HG02798 (cell line): ENCODE data around the gene SMC4.
A peak's percentile ranks its signal among the peaks of the same experiment; 100 is the strongest.
"Not testable (repeated sequence)": the region's sequence is repeated elsewhere in the genome, so short reads cannot be mapped to it uniquely, and the experiment has no call there.

Source experiments
- ATAC-seq: cut with Tn5 transposase; IDR thresholded peaks from one replicate; pipeline ENCODE4 v1.9.1; 2021; ENCODE audit warnings: mild to moderate bottlenecking; ENCODE audit not compliant: unreplicated experiment, poor library complexity

SMC4 gene

GRCh38 chr3:160440687-160441086 lies 41.2 kb downstream of the SMC4 start:
- no peak for ATAC-seq

DNA sequence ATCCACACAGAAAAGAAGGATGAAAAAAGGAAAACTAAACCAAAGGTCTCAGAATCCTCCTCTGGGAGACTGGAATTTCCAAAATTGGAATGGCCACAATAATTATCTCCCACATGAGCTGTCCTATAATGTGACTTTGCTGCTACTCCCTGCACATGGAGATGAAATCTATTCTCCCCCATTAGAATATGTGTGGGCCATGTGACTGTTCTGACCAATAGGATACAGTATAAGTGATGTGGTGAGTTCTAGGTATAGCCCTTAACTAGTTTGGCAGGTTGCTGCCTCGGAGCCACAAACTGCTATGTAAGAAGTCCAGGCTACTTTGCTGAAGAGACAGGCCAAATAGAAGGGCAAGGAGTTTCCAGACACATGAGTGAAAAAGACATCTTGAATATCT lies 45.0 kb downstream of the SMC4 start:
- no peak for ATAC-seq

DNA sequence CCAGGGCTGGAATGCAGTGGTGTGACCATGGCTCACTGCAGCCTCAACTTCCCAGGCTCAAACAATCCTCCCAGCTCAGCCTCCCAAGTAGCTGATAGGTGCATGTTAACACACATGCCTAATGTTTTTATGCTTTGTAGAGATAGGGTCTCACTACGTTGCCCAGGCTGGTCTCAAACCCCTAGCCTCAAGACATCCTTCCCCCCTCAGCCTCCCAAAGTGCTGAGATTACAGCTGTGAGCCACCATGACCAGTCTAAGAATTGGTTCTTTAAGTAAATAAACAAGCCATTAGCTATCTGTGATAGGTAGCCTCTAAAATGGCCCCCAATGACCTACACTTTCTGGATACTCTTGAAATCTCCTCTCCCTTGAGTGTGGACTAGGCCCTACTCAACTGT lies 46.4 kb downstream of the SMC4 start:
- ATAC-seq, result no peak

GRCh38 chr3:160446522-160447056 lies 47.1 kb downstream of the SMC4 start:
- no peak for ATAC-seq

- ATAC-seq, result no peak
These were observed 48.1 kb downstream of the SMC4 start for GRCh38 chr3:160447544-160447943.

DNA sequence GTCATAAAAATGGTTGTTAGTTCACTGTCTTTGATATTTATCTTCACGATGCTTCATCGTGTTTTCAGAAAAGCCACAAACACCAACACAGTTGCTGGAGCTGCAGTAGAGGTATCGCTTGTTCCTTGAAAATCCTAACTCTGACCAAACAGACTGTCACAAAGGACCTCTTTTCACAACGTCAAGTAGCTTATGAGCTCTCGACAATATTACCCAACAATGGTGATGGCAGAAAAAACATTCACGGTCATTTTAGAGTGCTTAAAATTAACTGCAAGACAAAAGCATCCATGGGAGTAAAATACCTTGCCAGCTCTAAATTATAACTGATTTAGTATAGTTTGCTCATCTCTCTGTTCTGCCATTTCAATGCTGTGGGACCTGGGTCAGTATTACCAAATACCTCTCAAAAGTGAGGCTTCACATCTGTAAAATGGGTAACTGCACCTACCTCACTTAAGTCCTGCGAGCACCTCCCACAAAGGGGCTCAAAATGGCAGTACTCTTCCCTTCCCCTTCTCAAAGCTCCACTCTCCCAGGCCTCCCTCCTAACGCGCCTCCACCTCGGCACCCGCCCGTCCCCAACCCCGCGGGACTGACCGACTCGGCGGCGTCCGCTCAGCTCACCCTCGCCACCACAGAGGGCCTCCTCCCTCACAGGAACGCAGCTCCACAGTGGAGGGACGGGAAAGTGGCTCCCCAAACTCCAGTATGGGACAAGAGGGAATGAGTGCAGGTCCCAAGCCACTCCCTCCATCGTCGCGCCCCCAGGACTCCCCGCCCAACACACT lies 49.6 kb downstream of the SMC4 start:
- ATAC-seq, result peak; percentile 38

GRCh38 chr3:160449636-160450598 lies 50.5 kb downstream of the SMC4 start, which contains the start of gene TRIM59:
Gene TRIM59 (minus strand): TSS chr3:160449786. CDS start chr3:160439183, 10,603 bp downstream.
- peak; percentile 94 for ATAC-seq

DNA sequence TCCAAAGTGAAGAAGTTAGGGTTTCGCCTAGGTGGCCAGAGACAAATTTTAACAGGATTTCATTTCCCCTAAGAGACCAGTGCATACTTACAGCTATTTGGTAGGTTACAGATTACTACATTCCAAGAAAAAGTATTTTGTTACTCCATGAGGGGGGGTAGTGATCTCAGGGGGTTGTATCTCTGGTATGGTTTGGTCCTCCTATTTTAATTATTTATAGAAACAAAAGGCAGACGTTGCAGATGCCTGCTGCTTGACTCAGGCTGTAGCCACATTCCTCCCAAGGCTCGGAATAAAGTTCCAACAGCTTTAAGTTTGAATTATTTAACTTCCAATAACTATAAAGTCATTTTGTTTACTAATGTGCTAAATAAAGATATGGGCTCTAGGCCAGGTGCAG lies 51.4 kb downstream of the SMC4 start:
- ATAC-seq, result no peak

DNA sequence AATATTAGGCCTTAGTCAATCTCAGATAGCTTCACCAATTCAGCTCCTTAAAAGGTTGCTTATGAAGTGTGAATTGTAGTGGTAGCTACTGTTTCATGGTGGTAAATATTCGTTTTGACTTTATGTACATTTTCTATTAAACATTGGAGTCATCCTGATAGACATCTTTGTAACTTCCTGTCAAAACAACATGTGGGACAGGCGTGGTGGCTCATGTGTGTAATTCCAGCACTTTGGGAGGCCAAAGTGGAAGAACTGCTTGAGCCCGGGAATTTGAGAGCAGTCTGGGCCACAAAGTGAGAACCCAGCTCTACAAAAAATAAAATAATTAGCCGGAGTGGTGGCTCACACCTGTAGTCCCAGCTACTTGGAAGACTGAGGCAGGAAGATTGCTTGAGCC lies 52.2 kb downstream of the SMC4 start:
- ATAC-seq, result no peak

- not testable (repeated sequence) for ATAC-seq
These were observed 52.8 kb downstream of the SMC4 start for GRCh38 chr3:160452251-160452650.

DNA sequence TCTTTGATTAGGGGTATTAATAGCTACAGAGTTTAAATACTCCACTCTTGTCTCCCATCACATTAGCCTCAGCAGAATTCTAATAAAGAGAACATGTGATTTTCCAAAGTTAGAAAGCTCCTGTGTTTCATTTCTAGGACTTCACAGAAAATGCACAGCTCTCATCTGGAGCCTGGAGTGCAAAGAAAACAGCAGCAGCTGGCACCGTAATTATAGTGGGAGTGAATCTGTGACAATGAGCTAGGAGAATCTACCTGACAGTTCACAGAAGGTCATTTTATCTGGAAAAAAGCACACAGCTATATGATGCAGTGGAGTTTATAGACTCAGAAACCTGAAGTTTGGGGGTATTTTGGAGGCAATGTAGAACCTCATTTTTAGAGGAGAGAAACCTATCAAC lies 55.5 kb downstream of the SMC4 start:
- no peak for ATAC-seq

- ATAC-seq, result no peak
These were observed 56.4 kb downstream of the SMC4 start for GRCh38 chr3:160455846-160456245.

DNA sequence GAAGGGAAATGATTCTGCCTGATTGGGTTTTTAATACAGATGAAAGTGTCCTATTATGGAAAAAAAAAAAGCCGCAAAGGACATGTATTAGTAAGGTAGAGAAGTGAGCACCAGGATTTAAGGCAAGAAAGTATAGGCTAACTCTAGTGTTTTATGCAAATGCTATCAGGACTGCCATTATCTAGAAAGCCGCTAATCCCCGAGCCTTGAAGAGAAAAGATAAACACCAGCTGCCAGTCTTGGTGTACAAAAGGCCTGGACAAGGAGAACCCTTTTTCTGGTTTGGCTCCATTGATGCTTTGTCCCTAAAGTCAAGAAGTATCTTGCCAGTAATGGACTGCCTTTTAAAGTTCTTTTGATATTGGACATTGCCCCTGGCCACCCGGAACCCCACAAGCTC lies 58.7 kb downstream of the SMC4 start:
- ATAC-seq, result no peak

- ATAC-seq, result no peak
These were observed 60.1 kb downstream of the SMC4 start for GRCh38 chr3:160459450-160459970.

GRCh38 chr3:160460033-160460432 lies 60.6 kb downstream of the SMC4 start:
- no peak for ATAC-seq

DNA sequence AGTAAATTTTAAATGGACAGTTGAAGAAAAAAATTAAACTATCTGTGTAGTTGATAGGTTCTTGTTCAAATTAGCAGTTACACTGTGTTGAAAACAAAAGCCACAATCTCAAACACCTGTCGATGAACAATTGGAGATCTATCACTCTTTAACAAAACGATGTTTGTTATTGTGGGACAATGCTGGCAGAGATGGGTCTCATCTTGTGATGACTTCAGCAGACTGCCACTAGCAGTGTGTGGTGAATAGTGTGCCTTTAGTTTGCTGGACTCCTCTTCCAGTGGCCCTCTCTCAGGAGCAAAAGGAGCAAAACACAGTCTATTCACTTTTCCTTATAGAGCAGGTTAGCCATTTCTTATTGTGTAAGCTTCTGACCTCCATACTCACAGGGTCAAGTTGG lies 64.9 kb downstream of the SMC4 start:
- ATAC-seq, result no peak

- no peak for ATAC-seq
These were observed 65.5 kb downstream of the SMC4 start for GRCh38 chr3:160464971-160465370.

DNA sequence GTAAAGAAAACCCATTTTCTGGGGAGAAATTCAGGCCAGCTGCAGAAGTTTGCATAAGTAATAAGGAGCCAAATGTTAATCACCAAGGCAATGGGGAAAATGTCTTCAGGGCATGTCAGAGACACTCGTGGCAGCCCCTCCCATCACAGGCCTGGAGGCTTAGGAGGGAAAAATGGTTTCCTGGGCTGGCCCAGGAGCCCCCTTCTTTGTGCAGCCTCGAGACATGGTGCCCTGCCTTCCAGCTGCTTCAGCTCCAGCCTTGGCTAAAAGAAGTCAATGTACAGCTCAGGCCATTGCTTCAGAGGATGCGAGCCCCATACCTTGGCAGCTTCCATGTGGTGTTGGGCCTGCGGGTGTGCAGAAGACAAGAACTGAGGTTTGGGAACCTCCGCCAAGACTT lies 70.7 kb downstream of the SMC4 start:
- ATAC-seq, result no peak

- no peak for ATAC-seq
These were observed 72.4 kb downstream of the SMC4 start for GRCh38 chr3:160471892-160472291.

DNA sequence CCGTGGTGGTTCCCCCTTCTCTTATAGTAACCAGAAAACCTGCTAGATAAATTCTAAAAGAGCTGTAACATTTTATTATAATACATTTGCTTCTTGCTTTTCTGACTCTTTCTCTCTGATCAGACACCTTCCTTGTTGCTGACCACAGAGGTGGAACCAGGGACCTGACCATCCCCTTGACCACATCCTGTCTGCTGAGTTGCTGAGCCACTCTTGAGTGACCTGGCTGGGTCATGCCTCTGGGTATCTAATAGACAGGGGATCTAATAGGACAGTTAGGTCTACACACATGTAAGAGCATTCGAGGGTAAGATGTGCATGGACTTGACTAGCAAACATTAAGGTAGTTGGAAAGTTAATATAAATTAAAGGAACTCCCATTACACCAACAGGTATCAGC lies 72.9 kb downstream of the SMC4 start:
- peak; percentile 65 for ATAC-seq

GRCh38 chr3:160473221-160473620 lies 73.8 kb downstream of the SMC4 start:
- ATAC-seq, result no peak
